NCI-H524 treated with DMSO at 0.1 percent for 48 hours (cell line): ENCODE measurements around the gene SPEM2.
"Not testable (repeated sequence)": the region's sequence is repeated elsewhere in the genome, so short reads cannot be mapped to it uniquely, and the experiment has no call there.

Experiments used
- DNase-seq: peaks from one replicate; lab custom pipeline; 2025; lab: John Stamatoyannopoulos, UW

Gene SPEM2

GRCh38 chr17:7471729-7472128 is 46.3 kb downstream of the SPEM2 start:
- no peak for DNase-seq

- DNase-seq: not testable (repeated sequence)
Observed at GRCh38 chr17:7474767-7475166, 49.4 kb downstream of the SPEM2 start.

DNA sequence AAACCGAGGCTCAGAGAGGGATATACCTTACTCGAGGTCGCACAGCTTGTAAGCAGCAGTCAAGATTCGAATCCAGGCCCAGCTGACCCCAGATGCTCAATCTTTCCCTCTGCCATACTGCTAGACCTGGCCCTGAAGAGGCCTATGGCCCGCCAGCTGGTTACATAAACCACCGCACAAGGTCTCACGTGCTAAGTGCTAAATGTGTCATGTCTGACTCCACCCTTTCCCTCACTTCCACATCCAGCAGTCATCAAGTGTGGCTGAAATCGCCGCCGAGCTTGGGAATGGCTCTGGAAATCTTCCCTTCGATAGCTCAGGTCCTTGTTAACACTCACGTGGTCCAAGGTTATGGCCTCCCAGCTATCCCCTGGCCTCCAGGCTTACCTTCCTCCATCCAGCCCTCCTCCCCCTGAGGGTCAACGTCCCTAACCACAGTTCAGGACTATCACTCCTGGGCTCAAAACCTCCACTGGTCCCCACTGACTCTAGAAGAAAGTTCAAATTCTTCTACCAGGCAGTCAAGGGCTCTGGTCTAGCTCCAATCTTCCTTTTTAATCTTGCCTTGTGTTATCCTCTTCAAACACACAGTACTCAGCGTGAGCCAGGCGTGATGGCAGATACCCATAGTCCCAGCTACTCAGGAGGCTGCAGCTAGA is 50.5 kb downstream of the SPEM2 start:
- DNase-seq: no peak

DNA sequence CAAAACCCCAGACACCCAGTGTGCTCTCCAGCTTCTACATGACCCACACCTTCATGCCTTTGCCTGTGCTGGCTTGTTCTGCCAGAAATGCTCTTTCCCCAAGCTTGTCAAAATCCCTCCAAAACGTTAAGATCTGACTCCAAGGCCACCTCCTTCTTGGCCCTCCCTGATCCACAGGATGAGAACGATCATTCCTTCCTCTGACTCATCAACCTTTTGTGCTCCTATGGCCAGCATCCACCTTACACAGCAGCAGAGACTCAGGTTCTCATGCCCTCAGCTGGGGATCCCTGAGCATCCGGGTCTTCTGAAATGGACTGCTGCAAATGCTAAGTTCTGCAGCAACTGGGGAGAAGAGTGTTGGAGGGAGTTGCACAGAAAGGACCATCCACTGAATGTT is 51.1 kb downstream of the SPEM2 start:
- DNase-seq: no peak

GRCh38 chr17:7476951-7477350 is 51.5 kb downstream of the SPEM2 start:
- no peak for DNase-seq
